ENCODE measurements around the gene RTTN. TPM values are rescaled to one million over a fixed set of nuclear protein-coding genes. Genes with fewer than 3 reads are reported as not detected.

Gene RTTN
- polyA plus RNA-seq, 3 donors, result 16.6 to 20.6 (median 19.1) TPM

DNA sequence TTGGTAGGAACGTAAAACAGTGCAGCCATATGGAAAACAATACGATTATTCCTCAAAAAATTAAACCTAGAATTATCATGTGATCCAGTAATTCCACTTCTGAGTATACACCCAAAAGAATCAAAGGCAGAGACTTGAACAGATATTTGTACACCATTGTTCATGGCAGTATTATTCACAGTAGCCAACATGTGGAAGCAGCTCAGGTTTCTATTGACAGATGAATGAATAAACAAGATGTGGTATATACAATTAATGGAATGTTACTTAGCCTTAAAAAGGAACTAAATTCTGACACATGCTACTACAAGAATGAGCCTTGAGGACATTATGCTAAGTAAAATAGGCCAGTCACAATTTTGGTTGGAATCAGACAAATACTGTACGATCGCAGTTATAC, 14.2 kb upstream of the RTTN start:
- DNase-seq (ENCODE audit: extremely low read depth in 1 of 11, low read depth in 9 of 11, low spot score in 4 of 11), result no peak

DNA sequence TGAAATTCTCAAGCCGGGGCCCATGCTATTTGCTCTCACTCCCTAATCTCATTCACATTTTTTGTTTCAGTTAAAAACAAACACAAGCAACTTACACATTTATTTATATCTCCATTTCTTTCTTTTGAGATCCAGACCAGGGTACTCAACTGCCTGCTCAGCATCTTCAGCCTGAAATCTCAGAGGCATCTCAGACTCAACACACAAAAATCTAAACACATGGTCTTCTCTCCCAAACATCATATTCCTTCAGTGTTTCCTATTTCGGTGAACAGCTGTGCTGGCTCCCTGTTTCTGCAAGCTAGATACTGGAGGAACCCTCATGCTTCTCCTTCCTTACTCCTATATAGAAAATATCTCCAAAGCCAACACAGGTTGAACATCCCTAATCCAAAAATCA, 11.3 kb upstream of the RTTN start:
- DNase-seq (ENCODE audit: extremely low read depth in 1 of 11, low read depth in 9 of 11, low spot score in 4 of 11), result no peak

DNA sequence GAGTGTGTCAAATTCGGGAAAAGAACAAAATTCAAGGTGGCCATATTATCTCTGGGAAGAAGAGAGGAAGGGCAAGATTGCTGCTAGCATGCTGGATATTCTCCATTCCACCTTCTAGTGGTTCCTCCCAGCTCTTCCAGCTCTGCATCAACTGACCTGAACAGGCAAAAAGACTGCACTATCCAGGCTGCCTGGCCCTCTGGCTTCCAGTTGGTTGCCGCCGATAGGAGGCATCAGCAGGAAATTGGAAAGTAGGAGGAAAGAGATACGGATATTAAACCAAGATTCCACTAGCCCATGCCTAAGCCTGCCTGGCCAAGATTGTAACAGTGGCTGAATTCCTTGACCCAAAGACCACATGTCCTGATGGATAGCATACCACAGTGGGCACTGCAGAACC, 1.7 kb upstream of the RTTN start:
- no peak for DNase-seq (ENCODE audit: extremely low read depth in 1 of 11, low read depth in 9 of 11, low spot score in 4 of 11)

DNA sequence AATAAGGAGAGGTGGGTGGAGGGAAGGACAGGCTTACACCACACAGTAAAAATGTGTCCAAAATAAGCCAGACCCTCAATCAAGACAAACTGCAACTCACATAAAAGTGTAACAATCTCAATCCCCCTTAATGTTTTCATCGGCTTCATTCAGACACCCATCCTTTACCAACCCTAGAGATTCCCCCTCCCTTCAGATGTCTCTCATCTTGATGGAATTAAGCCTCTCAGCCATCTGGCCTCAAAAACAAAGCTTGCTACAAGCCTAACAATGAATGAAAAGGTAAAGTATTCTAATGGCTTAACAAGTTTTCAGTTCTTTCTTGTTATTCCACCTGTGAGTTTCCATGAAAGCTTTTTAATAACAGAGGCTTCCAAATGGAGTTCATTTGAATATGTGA, 5.2 kb downstream of the RTTN start:
- DNase-seq (ENCODE audit: extremely low read depth in 1 of 11, low read depth in 9 of 11, low spot score in 4 of 11), result no peak

DNA sequence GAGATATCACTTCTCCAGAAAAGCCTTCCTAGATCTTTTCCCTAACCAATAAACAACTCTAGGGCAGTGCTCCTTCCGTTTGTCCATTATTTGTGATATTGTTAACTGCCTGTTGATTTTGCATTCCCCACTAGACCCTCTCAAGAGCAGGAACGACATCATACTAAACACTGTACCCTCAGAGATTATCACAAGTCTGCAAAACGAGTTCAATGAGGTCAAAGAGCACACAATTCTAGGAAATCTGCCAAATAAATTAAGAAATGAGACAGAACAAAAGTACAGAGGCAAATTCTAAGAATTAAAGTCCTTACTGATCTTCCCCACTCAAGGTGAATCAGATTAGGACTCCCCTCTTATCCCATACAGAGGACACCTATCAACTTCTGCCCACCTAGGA, 7.6 kb downstream of the RTTN start:
- no peak for DNase-seq (ENCODE audit: extremely low read depth in 1 of 11, low read depth in 9 of 11, low spot score in 4 of 11)

DNA sequence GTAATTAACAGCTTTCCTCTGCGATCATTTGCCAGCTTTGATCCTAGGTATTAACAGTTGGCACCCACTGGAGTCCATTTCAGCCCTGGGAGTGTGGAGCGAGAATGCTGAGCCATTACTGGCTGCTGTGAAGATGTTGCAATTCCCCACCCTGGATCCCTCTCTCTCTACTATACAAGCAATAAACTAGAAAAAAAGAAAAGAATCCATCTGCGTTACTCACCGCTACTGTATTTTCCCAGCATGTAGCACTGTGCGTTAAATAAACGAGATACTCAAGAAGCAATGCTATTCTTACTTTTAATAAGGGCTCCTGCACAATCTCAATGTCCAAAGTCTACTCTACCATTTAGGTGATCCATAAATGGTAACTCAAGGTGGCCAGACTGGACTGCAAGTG, 8.5 kb downstream of the RTTN start:
- DNase-seq (ENCODE audit: extremely low read depth in 1 of 11, low read depth in 9 of 11, low spot score in 4 of 11), result no peak

DNA sequence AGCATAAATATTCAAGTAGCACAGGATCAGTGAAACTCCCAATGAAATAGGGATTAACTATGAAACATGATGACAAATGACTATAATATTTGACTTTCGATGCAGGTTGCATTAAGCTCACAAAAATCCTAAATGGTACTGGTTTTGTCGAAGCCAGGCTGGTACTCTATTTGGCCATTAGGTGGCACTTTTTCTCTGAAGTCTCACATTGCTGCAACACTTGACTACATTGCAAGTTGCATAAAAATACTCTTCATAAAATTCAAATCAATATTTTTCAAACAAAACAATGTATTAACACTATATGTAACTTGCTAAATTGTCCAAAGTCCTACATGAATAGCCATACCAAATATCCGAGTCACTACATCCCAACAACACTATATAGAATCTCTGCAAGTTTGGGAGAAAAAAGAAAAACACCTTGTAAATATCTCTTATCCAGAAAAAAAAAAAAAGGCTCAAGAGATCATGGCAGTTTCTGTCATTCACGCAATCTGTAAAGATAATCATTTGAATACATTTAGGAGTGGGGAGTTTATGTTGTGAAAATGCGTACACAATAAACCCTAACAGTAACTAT, 9.5 kb downstream of the RTTN start:
- peak in 6 of 11 donors; percentile 6 to 22 (median 16) for DNase-seq (ENCODE audit: extremely low read depth in 1 of 11, low read depth in 9 of 11, low spot score in 4 of 11)

DNA sequence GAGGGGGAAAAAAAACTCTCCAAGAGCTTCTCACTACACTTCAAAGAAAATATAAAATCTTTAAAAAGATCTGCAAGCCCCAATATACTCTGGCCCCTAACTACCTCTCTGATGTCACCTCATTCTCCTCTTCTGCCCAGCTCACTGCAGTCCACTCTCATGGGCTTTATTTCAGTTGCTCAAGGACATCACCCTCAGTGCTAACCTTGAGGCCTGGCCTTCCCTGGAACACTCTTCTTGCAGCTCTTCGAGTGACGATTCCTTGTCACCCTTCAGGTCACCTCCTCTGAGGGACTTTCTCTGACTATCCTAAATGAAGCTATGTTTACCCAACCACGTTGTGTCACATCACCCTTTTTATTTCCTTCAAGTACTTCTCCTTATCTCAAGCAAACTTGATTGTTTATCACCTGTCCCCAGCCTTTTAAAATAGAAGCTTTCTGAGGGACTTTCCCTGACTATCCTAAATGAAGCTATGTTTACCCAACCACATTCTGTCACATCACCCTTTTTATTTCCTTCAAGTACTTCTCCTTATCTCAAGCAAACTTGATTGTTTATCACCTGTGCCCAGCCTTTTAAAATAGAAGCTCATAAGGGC, 10.4 kb downstream of the RTTN start:
- no peak for DNase-seq (ENCODE audit: extremely low read depth in 1 of 11, low read depth in 9 of 11, low spot score in 4 of 11)

DNA sequence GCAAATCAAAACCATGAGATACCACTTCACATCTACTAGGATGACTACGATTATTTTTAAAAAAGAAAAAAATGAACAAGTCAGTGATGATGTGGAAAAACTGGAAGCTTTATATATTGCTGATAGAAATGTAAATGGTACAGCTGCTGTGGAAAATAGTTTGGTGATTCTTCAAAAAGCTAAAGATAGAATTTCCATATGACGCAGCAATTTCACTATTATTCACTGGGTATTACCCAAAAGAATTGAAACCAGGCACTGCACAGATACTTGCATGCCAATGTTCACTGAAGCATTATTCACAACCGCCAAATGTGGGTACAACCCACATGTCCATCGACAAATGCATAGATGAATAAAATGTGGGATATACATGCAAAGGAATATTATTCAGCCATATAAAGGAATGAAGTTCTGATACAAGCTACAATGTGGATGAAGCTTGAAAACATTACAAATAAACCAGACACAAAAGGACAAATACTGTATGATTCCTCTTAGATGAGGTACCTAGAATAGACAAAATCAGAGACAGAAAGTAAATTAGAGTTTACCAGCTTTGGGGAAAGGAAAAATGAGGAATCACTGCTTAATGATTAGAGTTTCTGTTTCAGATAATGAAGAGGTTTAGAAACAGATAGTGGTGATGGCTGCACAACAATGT, 11.1 kb downstream of the RTTN start:
- no peak for DNase-seq (ENCODE audit: extremely low read depth in 1 of 11, low read depth in 9 of 11, low spot score in 4 of 11)

DNA sequence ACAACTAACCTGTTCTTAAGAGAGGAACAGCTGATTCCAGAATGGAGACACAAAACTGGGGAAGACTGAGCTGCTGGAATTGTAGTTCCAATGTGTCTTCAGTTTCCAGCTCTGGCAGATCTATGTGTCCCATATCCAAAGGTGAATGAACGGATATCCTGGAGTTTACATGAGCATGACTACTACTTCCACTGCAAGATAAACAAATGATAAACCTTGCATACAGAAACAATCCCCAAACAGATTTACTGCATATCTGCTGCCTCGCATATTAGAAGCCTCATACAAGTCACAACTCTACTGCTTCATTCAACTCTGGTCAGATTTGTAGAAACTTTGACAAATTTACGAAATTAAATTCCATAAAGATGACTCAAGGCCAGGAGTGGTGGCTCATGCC, 15.0 kb downstream of the RTTN start:
- no peak for DNase-seq (ENCODE audit: extremely low read depth in 1 of 11, low read depth in 9 of 11, low spot score in 4 of 11)

DNA sequence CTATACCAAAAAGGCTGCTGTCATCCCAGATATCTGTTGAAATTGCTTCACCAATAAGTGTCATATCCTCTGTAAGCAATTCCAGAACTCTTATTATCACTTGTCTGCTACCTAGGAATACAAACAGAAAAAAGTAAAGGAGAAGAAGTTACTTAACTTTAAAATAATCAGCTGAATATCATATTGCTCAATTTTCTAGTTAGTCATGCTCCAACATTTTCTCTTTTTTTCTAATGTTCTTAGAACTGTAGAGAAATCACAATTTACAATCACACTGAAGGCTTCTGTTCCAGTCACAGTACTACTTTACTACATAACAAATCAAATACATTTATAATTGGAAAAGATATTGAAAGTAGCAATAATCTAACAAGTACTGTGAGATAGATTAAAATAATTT, 17.4 kb downstream of the RTTN start:
- no peak for DNase-seq (ENCODE audit: extremely low read depth in 1 of 11, low read depth in 9 of 11, low spot score in 4 of 11)

DNA sequence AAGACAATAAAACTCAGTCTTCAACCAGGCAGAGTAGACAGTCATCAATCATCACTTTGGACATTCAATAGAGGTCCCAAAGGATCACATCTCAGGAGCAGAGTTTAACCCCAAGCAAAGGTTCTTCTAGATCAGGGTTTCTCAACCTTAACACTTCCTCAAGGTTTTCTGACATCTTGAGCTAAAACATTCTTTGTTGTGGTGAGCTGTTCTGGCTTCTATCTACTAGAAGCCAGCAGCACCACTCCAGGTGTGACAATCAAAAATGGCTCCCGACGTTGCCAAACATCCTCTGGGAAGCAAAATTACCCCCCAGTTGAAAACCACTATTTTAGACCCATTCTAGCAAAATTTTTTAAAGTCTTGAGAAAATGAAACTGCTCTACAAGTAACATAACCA, 22.0 kb downstream of the RTTN start:
- no peak for DNase-seq (ENCODE audit: extremely low read depth in 1 of 11, low read depth in 9 of 11, low spot score in 4 of 11)

DNA sequence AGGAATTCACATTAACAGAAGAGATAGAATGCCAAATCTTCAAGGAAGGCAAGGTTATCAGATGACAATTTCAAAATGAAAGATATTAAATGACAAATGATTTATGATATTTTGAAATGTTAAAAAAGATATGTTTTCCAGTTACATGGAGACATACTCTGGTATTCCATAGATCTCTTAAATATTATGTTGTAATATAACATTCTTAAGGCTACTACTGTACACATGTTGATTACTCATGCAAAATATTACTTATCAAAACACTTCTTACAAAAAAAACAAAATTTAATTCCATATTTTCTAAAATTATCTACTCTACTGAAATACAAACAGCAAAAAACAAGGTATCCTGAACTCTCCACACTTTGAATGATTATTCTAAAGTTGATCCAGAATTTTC, 22.9 kb downstream of the RTTN start:
- no peak for DNase-seq (ENCODE audit: extremely low read depth in 1 of 11, low read depth in 9 of 11, low spot score in 4 of 11)

DNA sequence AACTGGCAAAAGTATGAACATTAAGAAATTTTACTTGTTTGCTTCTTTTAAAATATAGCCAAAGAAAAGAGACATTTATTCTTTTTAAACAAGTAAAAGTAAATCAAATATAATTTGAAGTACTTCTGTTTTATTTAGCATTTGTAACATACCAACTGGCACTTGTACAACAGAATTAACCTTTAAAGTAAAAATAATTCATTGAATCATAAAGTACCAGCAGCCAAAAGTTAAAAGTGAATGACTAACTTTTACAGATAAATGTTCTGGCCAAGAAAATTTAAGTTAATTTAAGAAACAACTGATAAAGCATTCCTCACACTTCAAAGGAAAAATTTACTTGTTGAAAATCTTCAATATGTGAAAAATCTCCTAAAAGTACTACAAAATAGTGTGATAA, 23.8 kb downstream of the RTTN start:
- DNase-seq (ENCODE audit: extremely low read depth in 1 of 11, low read depth in 9 of 11, low spot score in 4 of 11), result no peak

DNA sequence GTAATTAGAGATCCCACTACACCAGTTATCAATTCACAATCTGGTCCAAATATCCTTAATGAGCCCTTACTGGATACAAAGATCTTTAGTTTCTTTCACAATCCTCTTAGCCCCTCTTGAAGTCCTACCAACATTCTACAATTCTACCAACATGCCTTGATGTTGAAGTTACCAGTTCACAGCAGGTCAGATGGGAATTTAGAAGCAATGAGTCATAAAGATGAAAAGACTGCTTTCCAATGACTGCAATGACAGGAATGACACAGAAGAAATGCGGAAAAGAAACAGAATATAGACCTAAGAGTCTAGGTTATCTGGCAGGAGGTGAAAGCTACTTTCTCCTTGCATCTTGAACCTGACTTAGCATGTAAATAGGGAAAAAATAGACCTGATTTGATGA, 24.5 kb downstream of the RTTN start:
- no peak for DNase-seq (ENCODE audit: extremely low read depth in 1 of 11, low read depth in 9 of 11, low spot score in 4 of 11)

DNA sequence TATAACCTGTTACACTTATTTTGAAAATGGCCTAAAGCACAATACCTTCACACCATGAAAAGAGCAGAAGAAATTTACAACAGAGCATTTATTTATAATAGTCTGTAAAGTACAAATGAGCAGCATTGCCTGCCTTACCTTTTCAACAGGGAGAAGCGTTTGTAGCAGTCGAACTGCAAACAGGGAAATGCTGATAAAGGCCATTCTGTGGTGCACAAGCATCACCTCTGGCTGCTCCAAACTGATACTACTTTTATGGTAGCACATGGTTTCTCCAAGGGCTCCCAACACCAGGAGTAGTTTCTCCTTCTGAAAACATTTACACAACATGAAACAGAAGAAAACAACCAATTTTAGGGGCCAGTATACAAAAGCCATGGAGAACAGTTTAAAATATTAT, 28.9 kb downstream of the RTTN start:
- DNase-seq (ENCODE audit: extremely low read depth in 1 of 11, low read depth in 9 of 11, low spot score in 4 of 11), result no peak

DNA sequence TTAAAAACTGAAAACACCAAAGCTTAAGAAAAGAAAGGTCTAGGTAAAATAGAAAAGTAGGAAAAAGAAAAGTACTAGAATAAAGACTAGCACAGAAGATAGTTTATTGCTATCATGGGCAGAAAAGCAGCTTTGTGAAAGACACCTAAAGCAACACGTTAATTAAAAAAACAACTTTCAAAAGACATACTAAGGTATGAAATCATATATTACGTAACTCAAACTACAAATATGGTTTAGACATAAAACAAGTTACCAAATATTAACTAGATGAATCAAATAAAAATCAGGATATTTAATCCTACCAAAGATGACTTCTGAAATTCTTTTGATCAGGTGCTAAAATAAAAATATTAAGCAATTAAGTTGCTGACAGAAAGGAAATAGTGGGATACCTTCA, 30.3 kb downstream of the RTTN start:
- DNase-seq (ENCODE audit: extremely low read depth in 1 of 11, low read depth in 9 of 11, low spot score in 4 of 11), result no peak

DNA sequence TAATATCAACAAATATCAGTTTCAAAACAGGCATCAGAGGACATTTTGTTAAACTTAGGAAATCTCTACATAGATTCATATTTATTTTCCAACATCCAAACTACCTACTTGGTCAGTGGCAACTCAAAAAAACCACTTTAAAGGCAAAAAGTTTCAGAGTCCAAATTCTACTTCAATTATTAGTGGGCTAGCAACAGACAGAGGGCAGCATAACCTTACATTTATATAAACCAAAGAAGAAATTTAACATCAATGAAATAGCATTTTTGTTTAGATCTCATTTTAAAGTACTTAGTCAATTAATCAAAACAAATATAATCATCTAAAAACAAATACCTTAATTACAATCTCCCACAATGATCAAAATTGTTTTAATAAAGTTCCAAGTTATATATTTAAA, 33.3 kb downstream of the RTTN start:
- DNase-seq (ENCODE audit: extremely low read depth in 1 of 11, low read depth in 9 of 11, low spot score in 4 of 11), result no peak

DNA sequence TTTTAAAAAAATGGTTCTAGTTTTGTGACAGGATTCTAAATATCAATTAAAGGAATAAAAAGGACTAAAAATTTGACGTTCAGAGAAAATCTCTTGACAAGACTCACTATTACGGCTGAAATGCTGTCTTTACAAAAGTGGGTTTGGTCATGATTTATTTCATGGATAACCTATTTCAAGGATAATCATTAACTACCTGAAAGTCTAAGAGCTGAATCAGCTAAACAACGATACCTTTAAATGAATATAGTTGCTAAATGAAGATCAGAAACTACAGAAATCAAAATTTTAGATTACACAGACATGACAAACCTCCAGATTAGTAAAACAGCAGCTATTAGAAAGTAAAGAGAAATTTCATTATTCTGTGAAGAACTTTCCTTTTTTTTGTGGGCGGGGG, 35.7 kb downstream of the RTTN start:
- no peak for DNase-seq (ENCODE audit: extremely low read depth in 1 of 11, low read depth in 9 of 11, low spot score in 4 of 11)

DNA sequence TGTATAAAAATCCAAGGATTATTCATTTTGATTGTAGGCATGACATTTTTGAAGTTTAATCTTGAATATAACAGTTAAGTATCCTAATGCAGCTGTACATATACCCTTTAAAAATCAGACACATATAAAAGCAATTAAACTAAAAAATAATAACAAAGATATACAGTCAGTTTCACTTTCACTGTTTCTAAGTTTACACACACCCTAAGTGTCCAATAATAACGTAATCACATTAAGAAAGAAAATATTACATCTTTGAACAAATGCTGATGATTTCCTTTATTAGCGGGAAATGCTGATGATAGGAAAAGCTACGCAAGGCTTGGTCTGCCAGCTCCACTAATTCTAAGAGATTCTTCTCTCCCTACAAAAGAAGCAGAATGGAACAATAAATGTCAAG, 38.8 kb downstream of the RTTN start:
- DNase-seq (ENCODE audit: extremely low read depth in 1 of 11, low read depth in 9 of 11, low spot score in 4 of 11), result no peak

DNA sequence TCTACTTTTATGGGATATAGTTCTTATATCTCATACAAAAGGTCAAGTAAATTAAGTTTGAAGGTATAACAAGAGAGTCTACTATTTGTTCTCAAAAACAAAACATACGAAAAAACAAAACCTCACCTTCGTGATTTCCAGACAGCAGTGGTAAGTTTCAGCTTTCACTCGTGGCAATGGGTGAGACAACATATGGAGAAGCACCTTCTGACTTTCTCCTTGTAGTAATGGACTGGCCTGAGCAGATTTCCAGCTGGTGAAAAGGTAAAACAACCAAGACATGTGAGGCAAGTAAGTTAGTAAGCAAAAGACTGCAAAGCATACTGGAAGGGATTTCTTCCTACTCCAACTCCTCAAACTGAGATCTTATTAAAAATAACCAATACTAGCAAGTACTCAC, 39.6 kb downstream of the RTTN start:
- no peak for DNase-seq (ENCODE audit: extremely low read depth in 1 of 11, low read depth in 9 of 11, low spot score in 4 of 11)
